Psoas muscle (tissue), 8 donors: ENCODE results near the gene POU2AF3. TPM values are rescaled to one million over a fixed set of nuclear protein-coding genes. Genes with fewer than 3 reads are reported as not detected.

ENCODE experiments used
- ATAC-seq, 4 donors: fragments of 200-7000 bp; cut with Tn5 transposase; one replicate each; pipeline ENCODE4 v1.9.1; 2020; ENCODE audit warnings: moderate library complexity in 3 of 4, mild to moderate bottlenecking in 2 of 4
- DNase-seq, 2 donors: peaks; one replicate each; pipeline ENCODE4 v3.0.0-alpha.2; 2020
- H3K27ac ChIP-seq: fragments of 200-600 bp; one replicate; pipeline ENCODE4 v1.8.0; 2022
- H3K27me3 ChIP-seq, 3 donors: fragments of 200-600 bp in 1 of 3; one replicate each; pipeline versions ENCODE4 v1.6.1 to v1.8.0; 2013 to 2022; ENCODE audit warnings: low read length in 2 of 3, mild to moderate bottlenecking in 2 of 3, moderate library complexity in 1 of 3; ENCODE audit not compliant: insufficient read depth in 3 of 3
- H3K36me3 ChIP-seq, 2 donors: fragments of 200-600 bp in 1 of 2; one replicate each; pipeline versions ENCODE4 v1.6.1 to v1.8.0; 2013 to 2022; ENCODE audit warnings: low read depth in 1 of 2, mild to moderate bottlenecking in 1 of 2, moderate library complexity in 1 of 2; ENCODE audit not compliant: insufficient read depth in 1 of 2
- H3K4me1 ChIP-seq: fragments of 200-600 bp; one replicate; pipeline ENCODE4 v1.8.0; 2022
- H3K4me3 ChIP-seq: fragments of 200-600 bp; one replicate; pipeline ENCODE4 v1.8.0; 2022; ENCODE audit warnings: mild to moderate bottlenecking
- H3K9me3 ChIP-seq: fragments of 200-600 bp; one replicate; pipeline ENCODE4 v1.8.0; 2022
- WGBS, 3 donors: extraction: QIAGEN DNeasy Blood & Tissue Kit; methylation state at CpG; one replicate each; pipeline versions ENCODE4 v1.1.6 to v1.1.7; 2013; 5-methylcytosine and 5-hydroxymethylcytosine counted together
- intact Hi-C, 2 donors: fragments of 100-400 bp; cut with DNase I; formaldehyde crosslinking; loops; one replicate each; pipeline versions ENCODE4 v1.11.0 to v1.14.2; 2022
- polyA plus RNA-seq, 3 donors: library from polyadenylated mRNA; stranded (reverse); fragments of 200-250 nt; gene quantifications; one replicate each; pipeline ENCODE4 v1.2.3, GENCODE V29; 2013
- total RNA-seq, 4 donors: library from RNA; stranded (reverse); fragmentation: NEBNext Ultra II Directional in 2 of 4; extraction: Animal tissue kit (Norgen Biotek cat#: 25700) in 2 of 4; gene quantifications; one replicate each; pipeline versions ENCODE4 v1.2.1 to v1.2.4, GENCODE V29; 2021 to 2023
- TF ChIP-seq, protein P1 (sequence below): fragments of 200-600 bp; IDR thresholded peaks from one replicate; pipeline ENCODE4 v1.8.0; 2022; ENCODE audit warnings: antibody characterized with exemption
- donor health status: healthy with polysubstance abuse.
- donor health status: DM: no; HTN: no; CAD: no; lungs with moderate emphysema.
- donor health status: Bipolar disorder and iron deficiency.
- donor health status: healthy.
- donor health status: DM: yes; HTN: yes; CAD: no.
- donor health status: DM: no; HTN: no; CAD: no.
- donor health status: DM: no; HTN: no; CAD: no.
- donor health status: DM: yes; HTN: yes; CAD: no.

POU2AF3 gene
- total and polyA plus RNA-seq, 7 donors = 0.21 to 0.69 (median 0.50) TPM; not detected in 1

DNA sequence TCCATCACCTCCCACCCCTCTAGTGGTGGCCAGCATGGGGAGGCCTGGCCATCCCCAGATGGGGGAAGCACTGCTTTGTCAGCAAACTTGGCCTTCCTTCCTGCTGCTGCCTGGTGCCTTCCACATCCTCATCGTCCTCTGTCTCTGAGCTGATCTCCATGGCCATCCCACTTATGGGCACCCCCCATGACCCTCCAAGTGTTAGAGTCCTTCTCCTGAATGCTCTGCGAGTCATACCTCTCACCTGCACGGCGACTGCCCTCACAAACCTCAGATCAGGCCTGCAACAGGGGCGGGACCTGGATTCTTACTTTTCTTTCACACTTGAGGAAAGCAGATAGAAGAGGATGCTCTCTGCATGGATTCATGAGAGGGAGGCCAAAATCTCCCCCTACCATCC, 56.8 kb downstream of the POU2AF3 start:
- TF ChIP-seq, protein P1, sequence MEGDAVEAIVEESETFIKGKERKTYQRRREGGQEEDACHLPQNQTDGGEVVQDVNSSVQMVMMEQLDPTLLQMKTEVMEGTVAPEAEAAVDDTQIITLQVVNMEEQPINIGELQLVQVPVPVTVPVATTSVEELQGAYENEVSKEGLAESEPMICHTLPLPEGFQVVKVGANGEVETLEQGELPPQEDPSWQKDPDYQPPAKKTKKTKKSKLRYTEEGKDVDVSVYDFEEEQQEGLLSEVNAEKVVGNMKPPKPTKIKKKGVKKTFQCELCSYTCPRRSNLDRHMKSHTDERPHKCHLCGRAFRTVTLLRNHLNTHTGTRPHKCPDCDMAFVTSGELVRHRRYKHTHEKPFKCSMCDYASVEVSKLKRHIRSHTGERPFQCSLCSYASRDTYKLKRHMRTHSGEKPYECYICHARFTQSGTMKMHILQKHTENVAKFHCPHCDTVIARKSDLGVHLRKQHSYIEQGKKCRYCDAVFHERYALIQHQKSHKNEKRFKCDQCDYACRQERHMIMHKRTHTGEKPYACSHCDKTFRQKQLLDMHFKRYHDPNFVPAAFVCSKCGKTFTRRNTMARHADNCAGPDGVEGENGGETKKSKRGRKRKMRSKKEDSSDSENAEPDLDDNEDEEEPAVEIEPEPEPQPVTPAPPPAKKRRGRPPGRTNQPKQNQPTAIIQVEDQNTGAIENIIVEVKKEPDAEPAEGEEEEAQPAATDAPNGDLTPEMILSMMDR = no peak
- DNase-seq (no peak), ATAC-seq (no peak)
- Histone ChIP-seq H3K9me3 (no peaks in the 10 kb centered on the region), H3K4me3 (no peak overlapping the region), H3K36me3 (no peaks in the 10 kb centered on the region), H3K27ac (no peak overlapping the region), H3K4me1 (no peaks in the 10 kb centered on the region), H3K27me3 (no peaks in the 10 kb centered on the region)
- intact Hi-C loops = no loop called here
- WGBS, 3 donors = 86 to 91% (median 87%) methylated on average over 5 of the region's 5 CpGs

DNA sequence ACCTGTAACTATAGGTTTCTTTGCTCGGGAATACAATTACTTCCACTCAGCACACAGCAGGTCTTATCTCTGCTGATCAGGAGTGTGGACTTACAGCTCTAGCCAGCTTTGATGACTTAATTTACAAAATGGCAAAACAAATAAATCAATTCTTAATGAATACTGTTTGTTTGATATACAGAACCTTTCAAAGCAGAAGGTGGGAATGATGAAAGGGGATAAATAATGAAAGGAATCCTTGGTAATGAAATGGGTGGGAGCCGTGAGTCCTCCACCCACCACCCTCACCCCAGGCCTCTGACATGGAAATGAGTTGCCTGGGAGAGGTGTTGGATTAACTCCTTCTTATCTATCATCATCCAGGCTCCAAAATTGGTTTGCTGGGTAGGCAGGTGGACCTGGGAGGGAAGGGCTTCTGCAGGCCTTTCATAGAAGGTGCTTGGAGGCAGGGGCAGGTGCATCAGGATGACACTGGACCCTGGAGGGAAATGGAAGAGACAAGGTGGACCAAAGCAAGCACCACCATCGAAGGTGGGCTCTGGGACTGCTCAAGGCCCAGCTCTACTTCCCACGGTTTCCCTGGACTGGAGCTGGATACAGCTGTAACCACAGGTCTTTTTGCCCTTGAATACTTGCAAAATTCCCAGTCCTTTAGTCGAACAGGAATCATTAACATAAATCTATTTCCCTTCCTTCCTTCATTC, 57.8 kb downstream of the POU2AF3 start:
- ATAC-seq (no peak), DNase-seq (no peak)
- no peak overlapping the region for H3K4me3 ChIP-seq
- H3K4me1 ChIP-seq = no peaks in the 10 kb centered on the region
- no peaks in the 10 kb centered on the region for H3K36me3 ChIP-seq
- H3K9me3 ChIP-seq = no peaks in the 10 kb centered on the region
- no peaks in the 10 kb centered on the region for H3K27me3 ChIP-seq
- TF ChIP-seq, protein P1 = no peak
- intact Hi-C loops = no loop called here
- 69 to 74% (median 70%) methylated on average over 5 of the region's 5 CpGs for WGBS, 3 donors
- no peak overlapping the region for H3K27ac ChIP-seq

DNA sequence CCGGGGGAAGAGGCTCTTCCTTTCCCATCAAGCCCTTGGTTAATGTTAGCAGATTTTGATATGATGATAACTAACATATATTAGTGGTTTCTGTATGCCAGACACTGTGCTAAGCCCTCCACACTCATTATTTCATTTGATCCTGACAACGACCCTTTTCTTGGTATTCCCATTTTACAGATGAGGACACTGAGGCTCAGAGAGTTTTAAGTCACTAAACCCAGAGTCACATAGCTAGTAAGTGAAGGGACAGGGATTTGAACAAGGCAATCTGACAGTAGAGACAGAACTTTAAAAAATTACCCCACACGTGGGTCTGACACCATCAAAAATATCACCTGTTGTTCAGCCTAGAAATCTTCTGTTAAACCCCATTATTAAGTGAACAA, 58.3 kb downstream of the POU2AF3 start:
- intact Hi-C loops = no loop called here
- Histone ChIP-seq H3K36me3 (no peaks in the 10 kb centered on the region), H3K27ac (no peak overlapping the region), H3K4me3 (no peak overlapping the region), H3K4me1 (no peaks in the 10 kb centered on the region), H3K27me3 (no peaks in the 10 kb centered on the region), H3K9me3 (no peaks in the 10 kb centered on the region)
- DNase-seq (no peak), ATAC-seq (no peak)
- WGBS, 3 donors = 74 to 83% (median 81%) methylated on average over 3 of the region's 3 CpGs
- TF ChIP-seq, protein P1 = no peak

DNA sequence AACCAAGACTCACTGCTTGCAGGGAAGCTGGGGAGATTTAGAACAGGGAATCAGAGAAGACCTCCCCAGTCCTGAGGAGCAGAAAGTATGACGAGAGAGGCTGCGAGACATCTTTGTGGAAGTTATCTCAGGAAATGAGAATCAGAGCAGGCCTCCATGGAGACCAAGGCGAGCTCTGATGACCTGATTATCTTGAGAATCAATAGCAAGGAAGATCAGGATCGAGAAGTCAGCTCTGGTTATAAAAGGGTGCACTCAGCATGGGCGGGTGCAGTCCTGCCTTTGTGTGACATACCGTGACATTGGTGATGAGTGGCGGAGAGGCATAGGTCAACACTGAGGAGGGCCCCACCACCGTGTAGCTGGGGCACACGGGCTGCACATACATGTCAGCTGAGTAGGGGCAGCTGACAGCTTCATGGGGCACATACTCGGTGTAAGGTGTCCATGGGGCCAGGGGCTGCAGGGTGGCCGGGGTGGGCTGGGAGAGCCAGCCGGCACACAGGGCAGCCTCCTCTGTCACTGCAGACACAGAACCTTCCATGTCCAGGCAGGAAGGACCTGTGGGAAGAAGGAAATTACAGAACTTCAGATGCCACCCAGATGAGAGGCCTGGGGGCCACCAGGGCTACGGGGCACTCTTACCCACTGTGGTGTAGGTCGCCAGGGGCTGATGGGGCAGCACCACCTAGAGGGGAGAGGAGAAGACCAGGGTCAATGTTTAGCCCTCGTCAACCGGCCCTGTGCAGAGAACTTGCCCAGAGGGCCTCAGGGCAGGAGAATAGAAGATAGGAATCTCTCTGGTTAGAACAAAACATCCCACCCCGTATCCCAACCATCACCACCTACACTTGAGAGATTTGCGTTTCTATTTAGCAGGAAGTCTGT, 59.0 kb downstream of the POU2AF3 start:
- TF ChIP-seq, protein P1 = no peak
- ATAC-seq = no peak
- no peaks in the 10 kb centered on the region for H3K27me3 ChIP-seq
- WGBS, 3 donors = 81 to 87% (median 82%) methylated on average over 18 of the region's 18 CpGs
- intact Hi-C loops = no loop called here
- DNase-seq = no peak
- no peaks in the 10 kb centered on the region for H3K9me3 ChIP-seq
- H3K36me3 ChIP-seq = no peaks in the 10 kb centered on the region
- no peak overlapping the region for H3K27ac ChIP-seq
- no peak overlapping the region for H3K4me3 ChIP-seq
- H3K4me1 ChIP-seq = no peaks in the 10 kb centered on the region

Other genes starting within 250 kb of the POU2AF3 start
- 1 to 10 TPM in 1 of 4 donors, under 1 TPM in 3; 0.30 to 2.1 (median 0.71) TPM for gene POU2AF2, start 52.8 kb upstream of the POU2AF3 start, total RNA-seq
- gene POU2AF2, start 52.8 kb upstream of the POU2AF3 start, polyA plus RNA-seq = 1 to 10 TPM in 2 of 3 donors, under 1 TPM in 1; 0.53 to 3.0 (median 1.5) TPM
- gene POU2AF1, start 80.7 kb downstream of the POU2AF3 start, total RNA-seq = under 1 TPM in 2 of 4 donors, not detected in 2; 0.21 to 0.25 TPM
- under 1 TPM in 2 of 3 donors, not detected in 1; 0.01 to 0.05 TPM for gene POU2AF1, start 80.7 kb downstream of the POU2AF3 start, polyA plus RNA-seq
- not detected for gene BTG4, start 213.8 kb downstream of the POU2AF3 start, total RNA-seq
- not detected for gene BTG4, start 213.8 kb downstream of the POU2AF3 start, polyA plus RNA-seq
- not detected for gene HOATZ, start 216.2 kb downstream of the POU2AF3 start, total RNA-seq
- gene HOATZ, start 216.2 kb downstream of the POU2AF3 start, polyA plus RNA-seq = not detected
- 10 to 100 TPM in 1 of 4 donors, 1 to 10 TPM in 3; 3.3 to 12.6 (median 8.1) TPM for gene LAYN, start 242.2 kb downstream of the POU2AF3 start, total RNA-seq
- gene LAYN, start 242.2 kb downstream of the POU2AF3 start, polyA plus RNA-seq = 1 to 10 TPM in 2 of 3 donors, under 1 TPM in 1; 0.60 to 8.4 (median 6.3) TPM